Measurements from ENCODE around the gene TMEM235. TPM values are rescaled to one million over a fixed set of nuclear protein-coding genes. Genes with fewer than 3 reads are reported as not detected.

Gene TMEM235
- total and polyA plus RNA-seq, 4 donors: 0.02 TPM; not detected in 3

- Histone ChIP-seq H3K27ac (ENCODE audit: low read depth in 1 of 2, low read length in 2 of 2) (no peak overlapping the region), H3K4me1 (ENCODE audit: control insufficient read depth in 4 of 4, insufficient read depth in 4 of 4, low read length in 3 of 4) (peaks cover 0 to 16% (median 0%) of the 10 kb centered on the region in 4 donors), H3K9ac (ENCODE audit: low read depth in 1 of 2, low read length in 2 of 2) (no peak overlapping the region), H3K9me3 (ENCODE audit: control insufficient read depth in 4 of 4, low read length in 3 of 4) (no peaks in the 10 kb centered on the region), H3K27me3 (ENCODE audit: control insufficient read depth in 4 of 4, insufficient read depth in 4 of 4, low read length in 3 of 4) (no peaks in the 10 kb centered on the region), H3K36me3 (ENCODE audit: control insufficient read depth in 4 of 4, insufficient read depth in 3 of 4, low read depth in 1 of 4, low read length in 3 of 4) (no peaks in the 10 kb centered on the region), H3K4me3 (ENCODE audit: low read depth in 1 of 3, low read length in 3 of 3) (no peak overlapping the region)
- 88% methylated on average over 5 of the region's 5 CpGs for WGBS
- TF ChIP-seq REST (IDR thresholded peaks at IDR 0.05): no peak
- TF ChIP-seq FOXA2 (IDR thresholded peaks at IDR 0.05): no peak
- no peak for TF ChIP-seq ATF3 (IDR thresholded peaks at IDR 0.05)
- TF ChIP-seq CTCF (IDR thresholded peaks at IDR 0.05; ENCODE audit: low read depth, low read length, missing input control): no peak
- no peak for TF ChIP-seq NR2F2 (IDR thresholded peaks at IDR 0.05)
- no peak for TF ChIP-seq RAD21 (IDR thresholded peaks at IDR 0.05)
- TF ChIP-seq RXRA (IDR thresholded peaks at IDR 0.05): no peak
- no peak for TF ChIP-seq YY1 (IDR thresholded peaks at IDR 0.05)
- no peak for TF ChIP-seq SP1 (IDR thresholded peaks at IDR 0.05)
- TF ChIP-seq HNF4G (IDR thresholded peaks at IDR 0.05): no peak
- TF ChIP-seq GABPA (IDR thresholded peaks at IDR 0.05 in 1 of 2, conservative IDR thresholded peaks at IDR 0.05 in 1 of 2): no peak
- TF ChIP-seq FOXA1 (IDR thresholded peaks at IDR 0.05): no peak
- TF ChIP-seq TAF1 (conservative IDR thresholded peaks at IDR 0.05): no peak
- no peak for TF ChIP-seq EGR1 (IDR thresholded peaks at IDR 0.05; ENCODE audit: low read depth in 2 of 2)
- TF ChIP-seq JUND (IDR thresholded peaks at IDR 0.05): no peak
- no peak for TF ChIP-seq HNF4A (conservative IDR thresholded peaks at IDR 0.05)
- TF ChIP-seq MAX (IDR thresholded peaks at IDR 0.05): no peak
- no peak for DNase-seq (ENCODE audit: low spot score)
Observed at GRCh38 chr17:78279360-78279990, 48.0 kb downstream of the TMEM235 start.

GRCh38 chr17:78281249-78281845, 49.9 kb downstream of the TMEM235 start:
- no peak overlapping the region for H3K9ac ChIP-seq (ENCODE audit: low read depth in 1 of 2, low read length in 2 of 2)
- WGBS: 67% methylated on average over 17 of the region's 17 CpGs
- peaks cover 0 to 16% (median 0%) of the 10 kb centered on the region in 4 donors for H3K4me1 ChIP-seq (ENCODE audit: control insufficient read depth in 4 of 4, insufficient read depth in 4 of 4, low read length in 3 of 4)
- no peak for DNase-seq (ENCODE audit: low spot score)
- no peak overlapping the region for H3K27ac ChIP-seq (ENCODE audit: low read depth in 1 of 2, low read length in 2 of 2)
- no peaks in the 10 kb centered on the region for H3K36me3 ChIP-seq (ENCODE audit: control insufficient read depth in 4 of 4, insufficient read depth in 3 of 4, low read depth in 1 of 4, low read length in 3 of 4)
- H3K27me3 ChIP-seq (ENCODE audit: control insufficient read depth in 4 of 4, insufficient read depth in 4 of 4, low read length in 3 of 4): no peaks in the 10 kb centered on the region
- TF ChIP-seq HNF4G (IDR thresholded peaks at IDR 0.05) (no peak), SP1 (IDR thresholded peaks at IDR 0.05) (peak; percentile 46), HNF4A (conservative IDR thresholded peaks at IDR 0.05) (peak in 1 of 2 donors; percentile 30)
- no peak overlapping the region for H3K4me3 ChIP-seq (ENCODE audit: low read depth in 1 of 3, low read length in 3 of 3)
- no peaks in the 10 kb centered on the region for H3K9me3 ChIP-seq (ENCODE audit: control insufficient read depth in 4 of 4, low read length in 3 of 4)

All from liver (tissue), 9 donors.